Measurements from ENCODE around the gene SYTL3. TPM values are rescaled to one million over a fixed set of nuclear protein-coding genes. Genes with fewer than 3 reads are reported as not detected.

The SYTL3 gene
- total and polyA plus RNA-seq, 10 of the 15 experiments (the other 5 are each of a cell fraction or from before 2014, with no cell fraction given), result 3.3 to 12.1 (median 6.9) TPM

GRCh38 chr6:158694913-158695312 is 45.1 kb downstream of the SYTL3 start:
- no peaks in the 10 kb centered on the region for H3K79me2 ChIP-seq (ENCODE audit: control insufficient read depth, insufficient read depth, low read length)
- no peak overlapping the region for H3K4me3 ChIP-seq
- H2AFZ ChIP-seq (ENCODE audit: control insufficient read depth, low read depth, low read length), result no peak overlapping the region
- no peak overlapping the region for H3K27ac ChIP-seq (ENCODE audit: control insufficient read depth, insufficient read depth)
- POLR2A ChIA-PET, result no interaction called here
- no peaks in the 10 kb centered on the region for H3K9me3 ChIP-seq (replicated peaks; ENCODE audit: control insufficient read depth, insufficient read depth, low read length)
- DNase-seq (ENCODE audit: low read depth, low spot score) (no peak), FAIRE-seq (no peak), ATAC-seq (no peak)
- H4K20me1 ChIP-seq (ENCODE audit: control insufficient read depth, insufficient read depth), result no peaks in the 10 kb centered on the region
- no TSS peak for BruUV-seq (replicated peaks)
- no peaks in the 10 kb centered on the region for H3K4me1 ChIP-seq (ENCODE audit: control insufficient read depth, insufficient read depth, low read length)
- WGBS (ENCODE audit: insufficient coverage, insufficient replicate concordance, low lambda C conversion rate, missing lambda C conversion rate), result 76% methylated on average over 3 of the region's 3 CpGs
- H3K36me3 ChIP-seq (ENCODE audit: control insufficient read depth in 2 of 2, insufficient read depth in 2 of 2, low read length in 1 of 2), result no peaks in the 10 kb centered on the region; a peak in 1 of 4 replicates
- H3K27me3 ChIP-seq (replicated peaks in 1 of 2; ENCODE audit: control insufficient read depth in 2 of 2, insufficient read depth in 2 of 2, low read length in 1 of 2), result no peaks in the 10 kb centered on the region
- CTCF ChIA-PET, result no interaction called here
- no peak overlapping the region for H3K9ac ChIP-seq (ENCODE audit: control insufficient read depth, insufficient read depth, low read length)
- RAD21 ChIA-PET (ENCODE audit: unreplicated experiment), result no interaction called here
- no peak overlapping the region for H3K4me2 ChIP-seq (ENCODE audit: control insufficient read depth, insufficient read depth)
- intact Hi-C loops (cut with micrococcal nuclease; ENCODE audit: unreplicated experiment), result loop anchor here (5.0 kb wide), 1 partner anchor 48 kb away; no protein-coding TSS in a partner anchor
- in situ Hi-C loops (cut with MboI), result loop anchor here (5.0 kb wide), 1 partner anchor 483 kb away; no protein-coding TSS in a partner anchor
- TF ChIP-seq ZBTB40 (IDR thresholded peaks at IDR 0.05; ENCODE audit: borderline replicate concordance) (peak; percentile 72), ZNF384 (IDR thresholded peaks at IDR 0.05; ENCODE audit: borderline replicate concordance, low read depth, low read length) (no peak), NFIC (IDR thresholded peaks at IDR 0.05; ENCODE audit: low read depth, low read length) (no peak), MLLT1 (IDR thresholded peaks at IDR 0.05) (no peak)
- SMC1A ChIA-PET (ENCODE audit: uncharacterized antibody, unreplicated experiment), result no interaction called here

All from GM12878 (cell line).